Measurements from ENCODE around the gene SERPINC1. TPM values are rescaled to one million over a fixed set of nuclear protein-coding genes. Genes with fewer than 3 reads are reported as not detected.
A peak's percentile ranks its signal among the peaks of the same experiment; 100 is the strongest.

Gene SERPINC1
- total and polyA plus RNA-seq, 7 experiments from 2014 or later = 0.25 to 0.32 TPM; not detected in 5

- CTCF ChIA-PET = no interaction called here
- H3K36me3 ChIP-seq (ENCODE audit: control insufficient read depth in 2 of 3, insufficient read depth in 3 of 3, low read length in 3 of 3) = peaks cover 0 to 30% (median 3%) of the 10 kb centered on the region in 3 experiments
- Mint-ChIP-seq H3K36me3 (peaks cover 4 to 42% (median 37%) of the 10 kb centered on the region in 5 donors), H3K4me1 (peaks cover 37 to 68% (median 59%) of the 10 kb centered on the region in 7 donors), H3K9me3 (peaks cover 0 to 5% (median 0%) of the 10 kb centered on the region in 11 donors), H3K27me3 (peaks cover 0 to 4% (median 0%) of the 10 kb centered on the region in 5 donors), H3K27ac (peak overlapping the region; percentile 54 to 99 (median 88)), H3K4me3 (peak overlapping the region in 9 of 10 donors; percentile 41 to 96 (median 78))
- POLR2A ChIA-PET = interaction anchor here (1.3 kb wide), 1 partner anchor 46 kb away, joined by 3 read pairs; the partner anchor contains the start of gene CENPL
- H3K4me3 ChIP-seq (ENCODE audit: low read length) = no peak overlapping the region
- DNase-seq (no peak), ATAC-seq (no peak)
- no peaks in the 10 kb centered on the region for H3K27me3 ChIP-seq (ENCODE audit: control insufficient read depth in 2 of 2, insufficient read depth in 2 of 2, low read length in 2 of 2)
- peak overlapping the region; percentile 43 for H3K27ac ChIP-seq (ENCODE audit: low read depth, low read length)
- intact Hi-C loops (cut with micrococcal nuclease) = no loop called here
- peaks cover 34 to 38% of the 10 kb centered on the region in 2 donors for H3K4me1 ChIP-seq (ENCODE audit: control insufficient read depth in 2 of 2, insufficient read depth in 2 of 2, low read length in 2 of 2)
- no peaks in the 10 kb centered on the region for H3K9me3 ChIP-seq (ENCODE audit: control insufficient read depth in 2 of 3, low read length in 3 of 3)
These were observed 46.0 kb downstream of the SERPINC1 start for GRCh38 chr1:173871091-173871490.

GRCh38 chr1:173870252-173871075 is 46.7 kb downstream of the SERPINC1 start:
- peak overlapping the region; percentile 66 to 99 (median 88) for H3K27ac Mint-ChIP-seq
- CTCF ChIA-PET = interaction anchor here (0.6 to 0.9 kb wide), 2 partner anchors 285 to 450 kb away, joined by 3 to 5 read pairs; no protein-coding TSS in a partner anchor
- H3K9me3 Mint-ChIP-seq = peaks cover 0 to 5% (median 0%) of the 10 kb centered on the region in 11 donors
- peak overlapping the region; percentile 25 for H3K4me3 ChIP-seq (ENCODE audit: low read length)
- H3K4me1 ChIP-seq (ENCODE audit: control insufficient read depth in 2 of 2, insufficient read depth in 2 of 2, low read length in 2 of 2) = peaks cover 40 to 44% of the 10 kb centered on the region in 2 donors
- H3K27me3 Mint-ChIP-seq = peaks cover 0 to 4% (median 0%) of the 10 kb centered on the region in 5 donors
- peaks cover 0 to 31% (median 3%) of the 10 kb centered on the region in 3 experiments for H3K36me3 ChIP-seq (ENCODE audit: control insufficient read depth in 2 of 3, insufficient read depth in 3 of 3, low read length in 3 of 3)
- DNase-seq (peak in 7 of 9 donors; percentile 10 to 30 (median 20)), ATAC-seq (no peak)
- intact Hi-C loops (cut with micrococcal nuclease) = no loop called here
- POLR2A ChIA-PET = interaction anchor here (1.0 to 3.6 kb wide), 5 partner anchors 45 to 1129 kb away, joined by 3 to 21 read pairs (median 6); partner anchors contain the start of genes CACYBP, CENPL, PRDX6 and RC3H1
- no peaks in the 10 kb centered on the region for H3K27me3 ChIP-seq (ENCODE audit: control insufficient read depth in 2 of 2, insufficient read depth in 2 of 2, low read length in 2 of 2)
- H3K4me1 Mint-ChIP-seq = peaks cover 42 to 73% (median 63%) of the 10 kb centered on the region in 7 donors
- H3K36me3 Mint-ChIP-seq = peaks cover 1 to 43% (median 37%) of the 10 kb centered on the region in 5 donors
- H3K4me3 Mint-ChIP-seq = peak overlapping the region; percentile 42 to 96 (median 78)
- peak overlapping the region; percentile 50 for H3K27ac ChIP-seq (ENCODE audit: low read depth, low read length)
- H3K9me3 ChIP-seq (ENCODE audit: control insufficient read depth in 2 of 3, low read length in 3 of 3) = no peaks in the 10 kb centered on the region

GRCh38 chr1:173869021-173869359 is 48.1 kb downstream of the SERPINC1 start:
- Mint-ChIP-seq H3K36me3 (peaks cover 13 to 50% (median 45%) of the 10 kb centered on the region in 5 donors), H3K27me3 (peaks cover 0 to 4% (median 0%) of the 10 kb centered on the region in 5 donors), H3K27ac (peak overlapping the region; percentile 85 to 99 (median 97)), H3K9me3 (peaks cover 0 to 5% (median 0%) of the 10 kb centered on the region in 11 donors), H3K4me3 (peak overlapping the region; percentile 91 to 98 (median 95)), H3K4me1 (peaks cover 51 to 83% (median 73%) of the 10 kb centered on the region in 7 donors)
- intact Hi-C loops (cut with micrococcal nuclease) = loop anchor here (2.0 to 5.0 kb wide), 5 partner anchors 63 to 1427 kb away; partner anchors contain the start of genes KIAA0040 (in 1 of the 2) and PIGC (in 1 of the 2)
- ChIA-PET CTCF (interaction anchor here (0.6 to 0.9 kb wide), 3 partner anchors 287 to 1533 kb away, joined by 3 to 5 read pairs (median 3); no protein-coding TSS in a partner anchor), POLR2A (interaction anchor here (0.7 to 3.6 kb wide), 13 partner anchors 13 to 1123 kb away, joined by 3 to 28 read pairs (median 6); partner anchors contain the start of genes CENPL, DARS2, KLHL20 and PRDX6)
- H3K27ac ChIP-seq (ENCODE audit: low read depth, low read length) = peak overlapping the region; percentile 93
- H3K27me3 ChIP-seq (ENCODE audit: control insufficient read depth in 2 of 2, insufficient read depth in 2 of 2, low read length in 2 of 2) = no peaks in the 10 kb centered on the region
- no peaks in the 10 kb centered on the region for H3K9me3 ChIP-seq (ENCODE audit: control insufficient read depth in 2 of 3, low read length in 3 of 3)
- H3K4me3 ChIP-seq (ENCODE audit: low read length) = peak overlapping the region; percentile 88
- peaks cover 3 to 37% (median 5%) of the 10 kb centered on the region in 3 experiments for H3K36me3 ChIP-seq (ENCODE audit: control insufficient read depth in 2 of 3, insufficient read depth in 3 of 3, low read length in 3 of 3)
- no peak for ATAC-seq
- no peak for DNase-seq
- peaks cover 42 to 59% of the 10 kb centered on the region in 2 donors for H3K4me1 ChIP-seq (ENCODE audit: control insufficient read depth in 2 of 2, insufficient read depth in 2 of 2, low read length in 2 of 2)

GRCh38 chr1:173868266-173869020 is 48.7 kb downstream of the SERPINC1 start, which contains the start of gene ZBTB37:
Gene ZBTB37 (plus strand): TSS chr1:173868380. CDS start chr1:173870226, 1,846 bp downstream.
- H3K4me3 Mint-ChIP-seq = peak within 1 kb of the TSS; percentile 92 to 98 (median 95)
- no peaks in the 10 kb centered on the region for H3K9me3 ChIP-seq (ENCODE audit: control insufficient read depth in 2 of 3, low read length in 3 of 3)
- H3K4me3 ChIP-seq (ENCODE audit: low read length) = peak within 1 kb of the TSS; percentile 88
- intact Hi-C loops (cut with micrococcal nuclease) = loop anchor here (1.0 to 5.0 kb wide), 18 partner anchors 44 to 1426 kb away; partner anchors contain the start of genes CENPL (in 2 of the 2), DARS2 (in 2 of the 2), KLHL20 (in 2 of the 2) and MRPS14 (in 2 of the 2)
- ChIA-PET CTCF (interaction anchor here (0.6 to 0.9 kb wide), 4 partner anchors 153 to 926 kb away, joined by 3 to 4 read pairs (median 3); partner anchors contain the start of gene KLHL20), POLR2A (interaction anchor here (0.5 to 3.6 kb wide), 24 partner anchors 8 to 1258 kb away, joined by 3 to 28 read pairs (median 4); partner anchors contain the start of genes CACYBP, CENPL, DARS2 and KLHL20)
- H3K36me3 Mint-ChIP-seq = peaks cover 16 to 52% (median 48%) of the 10 kb centered on the region in 5 donors
- H3K27ac ChIP-seq (ENCODE audit: low read depth, low read length) = peak within 1 kb of the TSS; percentile 93
- H3K4me1 Mint-ChIP-seq = peaks cover 52 to 86% (median 72%) of the 10 kb centered on the region in 7 donors
- H3K4me1 ChIP-seq (ENCODE audit: control insufficient read depth in 2 of 2, insufficient read depth in 2 of 2, low read length in 2 of 2) = peaks cover 42 to 62% of the 10 kb centered on the region in 2 donors
- H3K36me3 ChIP-seq (ENCODE audit: control insufficient read depth in 2 of 3, insufficient read depth in 3 of 3, low read length in 3 of 3) = peaks cover 3 to 41% (median 10%) of the 10 kb centered on the region in 3 experiments
- peak within 1 kb of the TSS; percentile 85 to 99 (median 97) for H3K27ac Mint-ChIP-seq
- H3K27me3 ChIP-seq (ENCODE audit: control insufficient read depth in 2 of 2, insufficient read depth in 2 of 2, low read length in 2 of 2) = no peaks in the 10 kb centered on the region
- DNase-seq (peak; percentile 74 to 96 (median 88)), ATAC-seq (peak; percentile 66)
- H3K9me3 Mint-ChIP-seq = peaks cover 0 to 5% (median 0%) of the 10 kb centered on the region in 11 donors
- peaks cover 0 to 4% (median 0%) of the 10 kb centered on the region in 5 donors for H3K27me3 Mint-ChIP-seq

- H3K36me3 Mint-ChIP-seq = peaks cover 16 to 52% (median 45%) of the 10 kb centered on the region in 5 donors
- peaks cover 50 to 80% (median 66%) of the 10 kb centered on the region in 7 donors for H3K4me1 Mint-ChIP-seq
- no peaks in the 10 kb centered on the region for H3K9me3 ChIP-seq (ENCODE audit: control insufficient read depth in 2 of 3, low read length in 3 of 3)
- CTCF ChIA-PET = interaction anchor here (0.7 to 0.9 kb wide), 3 partner anchors 153 to 391 kb away, joined by 3 to 4 read pairs (median 3); partner anchors contain the start of gene KLHL20
- peaks cover 0 to 5% (median 0%) of the 10 kb centered on the region in 11 donors for H3K9me3 Mint-ChIP-seq
- H3K27ac ChIP-seq (ENCODE audit: low read depth, low read length) = peak within 1 kb of the TSS; percentile 93
- peak within 1 kb of the TSS; percentile 92 to 98 (median 95) for H3K4me3 Mint-ChIP-seq
- peak within 1 kb of the TSS; percentile 85 to 99 (median 97) for H3K27ac Mint-ChIP-seq
- peaks cover 3 to 48% (median 17%) of the 10 kb centered on the region in 3 experiments for H3K36me3 ChIP-seq (ENCODE audit: control insufficient read depth in 2 of 3, insufficient read depth in 3 of 3, low read length in 3 of 3)
- H3K27me3 Mint-ChIP-seq = peaks cover 0 to 4% (median 0%) of the 10 kb centered on the region in 5 donors
- H3K4me1 ChIP-seq (ENCODE audit: control insufficient read depth in 2 of 2, insufficient read depth in 2 of 2, low read length in 2 of 2) = peaks cover 42 to 62% of the 10 kb centered on the region in 2 donors
- peak within 1 kb of the TSS; percentile 88 for H3K4me3 ChIP-seq (ENCODE audit: low read length)
- ATAC-seq (peak; percentile 92), DNase-seq (peak; percentile 88 to 100 (median 99))
- H3K27me3 ChIP-seq (ENCODE audit: control insufficient read depth in 2 of 2, insufficient read depth in 2 of 2, low read length in 2 of 2) = no peaks in the 10 kb centered on the region
- intact Hi-C loops (cut with micrococcal nuclease) = loop anchor here (1.0 to 5.0 kb wide), 18 partner anchors 44 to 1426 kb away; partner anchors contain the start of genes CENPL (in 2 of the 2), DARS2 (in 2 of the 2), KLHL20 (in 2 of the 2) and MRPS14 (in 2 of the 2)
- POLR2A ChIA-PET = interaction anchor here (0.5 to 3.6 kb wide), 25 partner anchors 8 to 1335 kb away, joined by 3 to 28 read pairs (median 3); partner anchors contain the start of genes CACYBP, CENPL, DARS2 and KLHL20
These were observed 49.3 kb downstream of the SERPINC1 start, which contains the start of gene GAS5 for GRCh38 chr1:173867753-173868265. Gene GAS5 (minus strand): TSS chr1:173867989.
